NK-92 treated with Interleukin-12 subunit alpha and Interleukin-12 subunit beta, amount 100 ng/mL, for 24 hours (cell line): Measurements from ENCODE around the gene ZBTB34.

ENCODE experiments used
- DNase-seq: peaks from one replicate; lab custom pipeline; 2025; lab: John Stamatoyannopoulos, UW

The ZBTB34 gene

DNA sequence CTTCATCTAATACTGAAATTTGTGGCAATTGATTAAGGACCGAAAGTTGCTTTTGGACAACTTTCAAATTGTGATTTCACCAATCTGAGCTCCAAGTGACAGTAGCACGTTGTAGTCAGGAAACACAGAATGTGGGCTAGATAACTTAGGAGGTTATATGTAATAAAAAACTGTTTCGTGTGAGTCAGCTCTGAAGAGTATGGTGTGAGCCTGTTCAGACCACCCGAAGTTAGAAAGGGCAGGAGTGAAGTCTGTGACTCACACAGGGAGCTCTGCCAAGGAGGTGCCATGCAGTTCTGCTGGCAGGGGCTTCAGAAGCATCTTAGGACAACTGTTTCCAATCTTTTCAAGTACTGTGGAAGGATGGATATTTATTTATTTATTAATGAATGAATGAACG lies 16.4 kb upstream of the ZBTB34 start:
- DNase-seq = no peak

- DNase-seq = no peak
These were observed 13.4 kb upstream of the ZBTB34 start for GRCh38 chr9:126847051-126847450.

DNA sequence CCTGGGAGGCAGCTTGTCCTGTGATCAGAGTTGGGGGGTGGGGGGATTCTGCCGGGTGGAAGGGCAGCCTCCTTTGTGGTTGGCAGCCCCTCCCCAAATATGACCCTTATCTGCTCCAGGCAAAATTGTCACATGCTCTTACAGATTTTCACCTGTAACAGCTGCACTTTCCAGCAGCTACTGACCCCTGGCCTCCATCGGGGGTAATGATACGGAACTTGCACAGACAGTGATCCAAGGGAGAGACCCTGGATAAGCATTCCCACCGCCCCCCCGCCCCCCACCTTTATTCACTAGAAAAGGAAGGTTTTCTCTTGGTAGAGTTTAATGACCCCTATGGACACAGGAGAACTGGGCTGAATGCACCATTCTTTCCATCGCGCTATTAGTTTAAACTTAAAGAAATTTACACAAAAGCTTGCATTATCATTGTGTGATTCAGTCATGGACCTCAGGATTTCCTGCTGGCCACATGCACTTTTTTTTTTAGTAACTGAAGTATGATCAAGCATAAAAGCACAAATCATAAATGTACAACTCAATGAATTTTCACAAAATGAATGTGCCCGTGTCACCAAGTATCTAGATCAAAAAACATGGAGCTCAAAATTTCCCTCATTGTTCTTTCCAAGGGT lies 10.7 kb upstream of the ZBTB34 start:
- no peak for DNase-seq

- no peak for DNase-seq
These were observed 9.1 kb upstream of the ZBTB34 start for GRCh38 chr9:126851286-126851880.

GRCh38 chr9:126852086-126852688 lies 8.3 kb upstream of the ZBTB34 start:
- no peak for DNase-seq

DNA sequence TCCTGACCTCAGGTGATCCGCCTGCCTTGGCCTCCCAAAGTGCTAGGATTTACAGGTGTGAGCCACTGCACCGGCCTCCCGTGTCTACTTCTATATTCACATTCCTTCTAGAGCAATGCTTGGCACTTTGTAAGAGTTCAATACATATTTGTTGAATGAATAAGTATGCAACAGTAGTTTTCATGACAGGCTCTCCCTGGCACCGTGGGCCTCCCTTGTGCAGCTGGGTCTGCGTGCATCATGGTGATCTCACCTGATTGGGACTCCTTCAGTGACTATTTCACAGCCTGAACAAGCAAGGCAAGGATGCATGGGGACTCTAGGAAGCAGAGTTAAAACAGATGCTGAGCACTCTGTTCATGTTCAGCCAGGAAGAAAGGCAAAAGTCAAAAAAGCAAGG lies 6.8 kb upstream of the ZBTB34 start:
- no peak for DNase-seq

DNA sequence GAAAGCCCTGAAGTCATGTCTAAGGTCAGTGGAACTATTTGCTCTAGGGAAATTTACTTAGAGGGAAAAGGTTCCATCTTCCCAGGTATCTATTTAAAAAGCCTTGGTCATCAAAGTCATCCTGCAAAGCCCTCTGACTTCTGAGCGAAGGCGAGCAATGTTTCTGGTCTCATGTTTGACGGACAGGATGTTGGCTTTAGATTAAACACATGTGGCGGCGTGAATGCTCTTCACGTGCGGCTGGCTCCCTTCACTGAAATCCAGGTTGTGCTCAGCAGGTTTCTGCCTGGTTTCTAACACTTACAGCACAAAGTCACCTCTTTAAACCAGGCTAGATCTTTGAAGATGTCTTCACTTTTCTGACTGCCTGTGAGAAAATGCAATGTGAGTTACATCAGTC lies 5.7 kb upstream of the ZBTB34 start:
- no peak for DNase-seq

DNA sequence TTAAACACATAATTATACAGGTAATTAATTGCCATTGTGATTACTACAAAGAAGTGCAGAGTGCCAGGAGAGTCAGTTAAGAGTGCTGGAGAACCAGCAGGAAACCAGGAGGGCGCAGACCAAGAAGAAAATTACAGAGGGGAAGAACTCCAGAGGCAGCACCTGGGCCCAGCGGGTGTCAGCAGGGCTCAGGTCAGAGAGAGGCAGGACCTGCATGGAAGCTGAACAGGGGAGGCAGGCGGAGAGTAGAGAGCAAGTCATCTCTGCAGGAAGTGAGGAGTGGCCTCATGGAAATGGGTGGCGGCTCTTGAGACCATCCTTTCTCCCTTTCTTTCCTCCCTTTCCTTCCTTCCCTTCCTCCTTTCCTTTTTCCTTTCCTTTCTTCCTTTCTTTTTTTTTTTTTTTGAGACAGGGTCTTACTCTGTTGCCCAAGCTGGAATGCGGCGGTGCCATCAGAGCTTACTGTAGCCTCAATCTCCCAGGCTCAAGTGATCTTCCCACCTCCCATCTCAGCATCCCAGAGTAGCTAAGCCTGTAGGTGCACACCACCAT lies 4.0 kb upstream of the ZBTB34 start:
- no peak for DNase-seq

DNA sequence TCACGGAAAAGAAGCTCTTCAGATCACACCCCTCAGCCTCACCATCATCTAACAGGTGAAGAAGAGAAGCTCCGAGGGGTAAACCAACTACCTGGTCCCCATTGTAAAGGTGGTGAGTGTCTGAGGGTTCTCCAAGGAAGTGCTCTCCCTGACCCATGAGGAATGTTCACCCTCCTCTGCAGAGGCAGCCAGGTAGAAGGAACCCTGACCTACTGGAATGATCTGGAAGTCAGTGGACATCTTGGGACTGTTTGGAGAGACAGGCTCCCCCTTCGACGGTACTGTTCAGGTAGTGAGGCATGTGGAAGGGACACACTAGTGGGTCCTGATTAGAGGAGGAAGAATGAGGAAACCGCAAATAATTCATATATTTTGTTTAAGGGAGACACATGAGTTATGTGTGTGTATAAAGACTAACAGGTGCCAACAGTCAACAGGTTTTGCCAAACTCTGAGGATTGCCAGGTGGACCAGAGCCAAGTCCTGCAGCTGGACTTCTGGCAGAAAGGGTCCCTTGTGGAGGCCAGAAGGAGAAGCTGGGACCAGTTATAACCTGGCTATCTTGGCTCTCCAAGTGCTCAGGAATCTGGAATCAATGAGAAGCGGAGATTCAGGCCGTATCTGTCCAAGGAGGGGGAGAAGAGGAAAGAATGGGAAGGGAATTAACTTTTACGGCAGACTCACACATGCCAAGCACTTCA lies 3.0 kb upstream of the ZBTB34 start:
- DNase-seq = no peak

GRCh38 chr9:126859111-126859510 lies 1.3 kb upstream of the ZBTB34 start:
- no peak for DNase-seq

DNA sequence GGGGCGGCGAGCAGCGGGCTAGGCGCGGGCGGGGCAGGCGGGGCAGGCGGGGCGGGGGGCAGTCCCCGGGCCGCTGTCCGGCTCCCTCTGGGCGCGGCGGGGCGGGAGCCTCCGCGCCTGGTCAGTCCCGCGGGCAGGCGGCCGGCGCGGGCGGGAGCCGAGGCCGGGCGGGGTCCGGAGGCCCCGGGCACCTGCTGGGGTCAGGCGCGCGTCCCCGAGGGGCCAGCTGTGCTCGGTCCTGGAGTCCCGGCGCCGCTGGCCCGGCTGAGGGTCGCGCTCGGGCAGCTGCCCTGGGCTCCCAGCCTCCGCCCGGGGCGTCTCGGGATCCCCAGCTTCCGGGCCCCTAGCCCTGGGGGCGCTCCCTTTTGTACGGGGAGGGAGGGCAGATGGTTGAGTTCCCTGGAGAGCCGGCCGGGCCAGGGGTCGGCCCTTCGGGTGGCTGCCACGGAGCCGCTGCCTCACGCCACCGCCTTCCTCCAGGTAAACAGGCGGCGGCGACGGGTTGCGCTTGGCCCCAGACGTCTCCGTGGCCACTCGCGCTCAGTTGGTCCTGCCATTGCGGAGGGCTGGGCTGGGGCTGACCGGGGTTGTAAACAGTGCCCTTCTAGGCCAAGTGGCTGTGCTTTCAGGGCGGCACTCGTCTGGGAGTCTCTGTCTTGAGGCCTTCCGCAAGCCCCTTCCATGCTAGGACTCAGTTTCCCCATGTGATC lies 473 bp downstream of the ZBTB34 start:
- DNase-seq = no peak

- no peak for DNase-seq
These were observed 1.3 kb downstream of the ZBTB34 start for GRCh38 chr9:126861707-126862103.

DNA sequence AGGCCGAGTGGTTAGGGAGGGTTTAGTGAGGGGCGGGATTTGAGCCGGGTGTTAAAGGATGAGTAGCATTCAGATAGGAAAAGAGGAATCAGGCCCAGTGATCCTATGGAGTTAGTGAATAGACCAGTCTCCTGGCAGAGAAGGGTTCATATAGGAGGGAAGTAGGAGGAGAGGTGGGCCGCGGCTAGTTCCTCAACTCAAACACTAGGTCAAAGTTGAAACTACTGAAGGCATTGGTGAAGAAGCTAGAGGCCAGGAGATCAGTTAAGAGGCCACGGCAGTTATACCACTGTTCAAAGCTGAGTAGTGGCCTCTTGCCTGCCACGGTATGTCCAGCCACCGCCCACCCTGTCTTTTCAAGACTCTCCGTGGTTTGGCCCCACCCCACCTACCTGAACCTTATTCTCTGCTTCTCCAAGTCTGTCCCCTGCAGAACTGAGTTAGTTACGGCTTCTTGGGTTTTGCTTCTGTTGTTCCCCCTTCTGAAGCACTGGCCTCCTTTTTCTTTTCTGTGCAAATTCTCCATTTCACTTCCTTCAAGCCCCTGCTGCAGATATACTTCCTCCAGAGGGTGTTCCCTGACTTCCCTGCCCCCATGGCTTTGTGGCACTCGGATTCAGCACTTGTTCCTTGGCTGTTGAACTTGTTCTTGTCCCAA lies 1.8 kb downstream of the ZBTB34 start:
- no peak for DNase-seq

DNA sequence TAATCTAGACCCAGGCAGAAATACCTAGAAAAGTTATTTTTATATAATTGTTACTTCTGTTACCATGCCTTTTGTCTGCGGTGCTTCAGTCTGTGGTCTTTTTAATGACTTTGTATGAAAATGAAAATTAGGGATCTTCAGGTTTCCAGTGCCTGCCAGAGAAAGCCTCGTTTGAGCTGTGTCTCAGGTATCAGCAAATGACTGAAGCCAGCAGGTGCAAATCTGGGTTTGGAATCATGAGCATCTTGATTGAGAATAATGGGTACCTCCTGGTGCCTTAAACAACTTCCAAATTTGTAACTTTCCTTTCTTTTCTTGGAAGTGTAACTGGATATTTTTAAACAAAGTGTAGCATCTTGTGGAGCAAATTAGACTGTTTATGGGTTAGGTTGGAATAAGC lies 4.3 kb downstream of the ZBTB34 start:
- no peak for DNase-seq

- DNase-seq = no peak
These were observed 8.9 kb downstream of the ZBTB34 start for GRCh38 chr9:126869368-126869767.

GRCh38 chr9:126872516-126872915 lies 12.1 kb downstream of the ZBTB34 start:
- DNase-seq = no peak

GRCh38 chr9:126874546-126875314 lies 14.3 kb downstream of the ZBTB34 start:
- no peak for DNase-seq

- no peak for DNase-seq
These were observed 15.5 kb downstream of the ZBTB34 start for GRCh38 chr9:126875756-126876510.

DNA sequence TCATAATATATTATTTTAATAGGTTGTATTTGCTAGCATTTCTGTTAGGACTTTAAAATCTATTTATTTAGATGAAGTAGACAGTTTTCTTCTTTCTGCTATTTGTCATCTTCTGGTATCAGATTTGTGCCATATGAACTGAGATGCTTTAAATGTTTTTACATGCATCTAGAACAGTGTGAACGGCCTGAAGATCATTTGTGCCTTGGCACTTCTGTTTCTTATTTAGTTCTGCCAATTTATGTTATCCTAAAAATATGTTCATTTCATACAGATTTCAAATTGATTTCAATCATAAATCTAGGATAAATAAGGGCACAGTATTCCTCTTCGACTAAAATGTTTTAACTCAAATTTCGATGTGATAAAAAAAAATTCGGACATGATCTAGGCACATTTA lies 16.1 kb downstream of the ZBTB34 start:
- no peak for DNase-seq

DNA sequence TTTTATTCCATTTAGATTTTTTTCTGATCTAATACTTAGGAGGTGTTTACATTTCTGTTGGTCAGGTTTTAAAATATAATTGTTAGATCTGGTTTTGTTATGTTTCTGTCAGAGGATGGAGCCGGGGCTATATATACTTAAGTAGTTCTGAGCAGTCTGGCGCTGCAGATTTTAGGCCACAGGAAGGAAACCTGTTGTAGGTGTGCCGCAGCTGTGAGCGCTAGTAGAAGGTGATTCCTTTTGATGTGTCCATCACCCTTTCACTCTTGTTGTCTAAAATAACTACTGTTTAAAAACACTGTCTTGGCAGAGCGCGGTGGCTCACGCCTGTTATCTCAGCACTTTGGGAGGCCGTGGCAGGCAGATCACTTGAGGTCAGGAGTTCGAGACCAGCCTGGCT lies 17.0 kb downstream of the ZBTB34 start:
- no peak for DNase-seq
